HG03469 (cell line): Measurements from ENCODE around the gene RIT1.
A peak's percentile ranks its signal among the peaks of the same experiment; 100 is the strongest.

Experiments used
- ATAC-seq: cut with Tn5 transposase; IDR thresholded peaks from one replicate; pipeline ENCODE4 v1.9.1; 2021; ENCODE audit warnings: mild to moderate bottlenecking, moderate library complexity, moderate number of reproducible peaks; ENCODE audit not compliant: unreplicated experiment

The RIT1 gene

GRCh38 chr1:155859234-155859829, 51.8 kb downstream of the RIT1 start, which contains the start of gene SYT11:
Gene SYT11, plus strand, starts transcription at chr1:155859567. Its CDS starts 195 bp downstream, at chr1:155859762.
- ATAC-seq: peak; percentile 48

- ATAC-seq: no peak
These were observed 52.3 kb downstream of the RIT1 start for GRCh38 chr1:155858800-155859233.

- no peak for ATAC-seq
These were observed 53.9 kb downstream of the RIT1 start, which contains the start of gene GON4L for GRCh38 chr1:155856975-155857930. Gene GON4L, minus strand, starts transcription at chr1:155857214. Its CDS starts 3,434 bp downstream, at chr1:155853780.

- ATAC-seq: no peak
These were observed 54.7 kb downstream of the RIT1 start for GRCh38 chr1:155856257-155856974.

GRCh38 chr1:155850345-155850744, 60.8 kb downstream of the RIT1 start:
- ATAC-seq: no peak

- ATAC-seq: no peak
These were observed 63.2 kb downstream of the RIT1 start for GRCh38 chr1:155847823-155848529.
